Measurements from ENCODE around the gene FAM181B.

FAM181B gene

GRCh38 chr11:82733444-82734119, at the start of gene FAM181B:
TSS of gene FAM181B (minus strand) at chr11:82733864. CDS start at chr11:82733729, 135 bp downstream.
- DNase-seq (ENCODE audit: low read depth in 3 of 3) = no peak

- DNase-seq (ENCODE audit: low read depth in 3 of 3) = no peak
Observed at GRCh38 chr11:82782825-82783374, 49.2 kb upstream of the FAM181B start.

GRCh38 chr11:82778776-82779175, 45.1 kb upstream of the FAM181B start:
- DNase-seq (ENCODE audit: low read depth in 3 of 3) = no peak

- no peak for DNase-seq (ENCODE audit: low read depth in 3 of 3)
Observed at GRCh38 chr11:82776377-82776776, 42.7 kb upstream of the FAM181B start.

GRCh38 chr11:82775736-82776346, 42.2 kb upstream of the FAM181B start:
- no peak for DNase-seq (ENCODE audit: low read depth in 3 of 3)

- DNase-seq (ENCODE audit: low read depth in 3 of 3) = no peak
Observed at GRCh38 chr11:82775218-82775617, 41.6 kb upstream of the FAM181B start.

GRCh38 chr11:82771781-82772180, 38.1 kb upstream of the FAM181B start:
- no peak for DNase-seq (ENCODE audit: low read depth in 3 of 3)

- no peak for DNase-seq (ENCODE audit: low read depth in 3 of 3)
Observed at GRCh38 chr11:82767123-82767522, 33.5 kb upstream of the FAM181B start.

GRCh38 chr11:82765466-82766034, 31.9 kb upstream of the FAM181B start:
- no peak for DNase-seq (ENCODE audit: low read depth in 3 of 3)

- no peak for DNase-seq (ENCODE audit: low read depth in 3 of 3)
Observed at GRCh38 chr11:82763167-82763566, 29.5 kb upstream of the FAM181B start.

GRCh38 chr11:82759649-82760048, 26.0 kb upstream of the FAM181B start:
- no peak for DNase-seq (ENCODE audit: low read depth in 3 of 3)

GRCh38 chr11:82757660-82758357, 24.1 kb upstream of the FAM181B start:
- DNase-seq (ENCODE audit: low read depth in 3 of 3) = no peak

GRCh38 chr11:82756765-82757639, 23.3 kb upstream of the FAM181B start:
- DNase-seq (ENCODE audit: low read depth in 3 of 3) = no peak

- no peak for DNase-seq (ENCODE audit: low read depth in 3 of 3)
Observed at GRCh38 chr11:82754410-82754809, 20.7 kb upstream of the FAM181B start.

- no peak for DNase-seq (ENCODE audit: low read depth in 3 of 3)
Observed at GRCh38 chr11:82753921-82754320, 20.3 kb upstream of the FAM181B start.

- no peak for DNase-seq (ENCODE audit: low read depth in 3 of 3)
Observed at GRCh38 chr11:82752801-82753200, 19.1 kb upstream of the FAM181B start.

- no peak for DNase-seq (ENCODE audit: low read depth in 3 of 3)
Observed at GRCh38 chr11:82750643-82751139, 17.0 kb upstream of the FAM181B start.

- no peak for DNase-seq (ENCODE audit: low read depth in 3 of 3)
Observed at GRCh38 chr11:82747471-82747870, 13.8 kb upstream of the FAM181B start.

GRCh38 chr11:82738091-82738490, 4.4 kb upstream of the FAM181B start:
- DNase-seq (ENCODE audit: low read depth in 3 of 3) = no peak

- no peak for DNase-seq (ENCODE audit: low read depth in 3 of 3)
Observed at GRCh38 chr11:82734120-82734479, 436 bp upstream of the FAM181B start.

GRCh38 chr11:82732734-82733443, 775 bp downstream of the FAM181B start:
- DNase-seq (ENCODE audit: low read depth in 3 of 3) = no peak
